Measurements from ENCODE around the gene NSUN4.
"Not testable (repeated sequence)": the region's sequence is repeated elsewhere in the genome, so short reads cannot be mapped to it uniquely, and the experiment has no call there.

NSUN4 gene

DNA sequence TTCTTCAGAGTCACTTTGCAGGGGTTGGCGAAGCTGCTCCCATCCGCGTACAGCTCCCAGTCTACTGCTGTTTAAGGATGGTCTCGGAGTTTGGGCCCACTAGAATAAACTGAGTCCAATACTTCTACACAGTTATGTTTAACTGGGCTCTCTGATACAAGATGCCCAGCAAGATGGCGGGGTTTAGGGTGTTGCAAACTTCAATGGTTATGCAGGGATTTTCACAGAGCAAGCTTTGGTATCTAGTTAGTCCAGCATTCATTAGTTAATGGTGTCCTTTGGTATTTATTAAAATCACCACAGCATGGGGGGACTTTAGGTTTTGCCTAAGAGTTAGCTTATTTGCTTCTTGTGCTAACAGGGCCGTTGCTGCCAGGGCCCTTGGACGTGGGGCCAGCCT, 12.4 kb upstream of the NSUN4 start:
- not testable (repeated sequence) for DNase-seq

DNA sequence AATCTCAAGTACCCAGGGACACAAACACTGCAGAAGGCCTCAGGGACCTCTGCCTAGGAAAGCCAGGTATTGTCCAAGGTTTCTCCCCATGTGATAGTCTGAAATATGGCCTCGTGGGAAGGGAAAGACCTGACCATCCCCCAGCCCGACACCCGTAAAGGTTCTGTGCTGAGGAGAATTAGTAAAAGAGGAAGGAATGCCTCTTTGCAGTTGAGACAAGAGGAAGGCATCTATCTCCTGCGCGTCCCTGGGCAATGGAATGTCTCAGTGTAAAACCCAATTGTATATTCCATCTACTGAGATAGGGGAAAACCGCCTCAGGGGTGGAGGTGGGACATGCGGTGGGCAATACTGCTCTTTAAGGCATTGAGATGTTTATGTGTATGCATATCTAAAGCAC, 10.8 kb upstream of the NSUN4 start:
- DNase-seq, result not testable (repeated sequence)

DNA sequence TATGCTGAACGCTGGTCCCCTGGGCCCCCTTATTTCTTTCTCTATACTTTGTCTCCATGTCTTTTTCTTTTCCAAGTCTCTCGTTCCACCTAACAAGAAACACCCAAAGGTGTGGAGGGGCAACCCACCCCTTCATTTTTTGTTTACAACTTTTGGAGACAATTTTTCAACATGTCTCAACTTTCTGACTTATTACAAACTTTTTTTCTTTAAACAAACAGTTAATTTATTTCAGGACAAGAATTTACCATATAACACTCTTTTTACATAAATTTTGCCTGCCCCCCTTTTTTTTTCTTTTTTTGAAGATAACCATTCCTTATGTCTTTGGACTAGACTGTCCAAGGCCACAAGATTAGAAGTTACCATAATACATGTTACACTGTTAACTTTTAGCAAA, 10.2 kb upstream of the NSUN4 start:
- not testable (repeated sequence) for DNase-seq

DNA sequence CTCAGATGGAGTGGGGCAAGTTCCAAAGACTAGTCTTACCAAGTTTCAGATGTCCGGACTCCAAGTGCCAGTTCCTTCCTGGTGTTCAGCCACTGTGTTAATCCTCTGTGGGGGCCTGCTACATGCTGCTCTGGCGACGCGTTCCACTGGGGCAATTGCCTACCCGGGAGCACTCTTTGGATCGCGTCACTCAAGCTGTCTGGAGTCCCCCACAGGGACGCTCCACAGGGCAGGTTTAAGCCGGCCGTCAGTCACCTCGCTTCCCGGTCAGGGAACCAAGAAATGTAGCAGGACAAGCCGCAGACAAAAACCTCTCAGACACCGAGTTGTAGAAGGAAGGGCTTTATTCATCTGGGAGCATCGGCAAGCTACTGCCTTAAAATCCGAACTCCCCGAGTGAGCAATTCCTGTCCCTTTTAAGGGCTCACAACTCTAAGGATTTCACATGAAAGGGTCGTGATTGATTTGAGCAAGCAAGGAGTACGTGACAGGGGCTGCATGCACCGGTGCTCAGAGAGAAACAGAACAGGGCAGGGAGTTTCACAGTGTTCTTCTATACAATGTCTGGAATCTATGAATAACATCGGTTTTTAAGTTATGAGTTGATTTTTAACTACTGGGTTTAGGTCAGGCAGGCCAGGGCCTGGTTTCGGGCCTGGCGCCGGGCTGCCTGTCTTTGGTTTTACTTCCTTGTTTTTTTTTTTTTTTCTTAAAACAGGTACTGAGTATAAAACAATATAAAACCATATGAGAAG, 8.6 kb upstream of the NSUN4 start:
- not testable (repeated sequence) for DNase-seq

DNA sequence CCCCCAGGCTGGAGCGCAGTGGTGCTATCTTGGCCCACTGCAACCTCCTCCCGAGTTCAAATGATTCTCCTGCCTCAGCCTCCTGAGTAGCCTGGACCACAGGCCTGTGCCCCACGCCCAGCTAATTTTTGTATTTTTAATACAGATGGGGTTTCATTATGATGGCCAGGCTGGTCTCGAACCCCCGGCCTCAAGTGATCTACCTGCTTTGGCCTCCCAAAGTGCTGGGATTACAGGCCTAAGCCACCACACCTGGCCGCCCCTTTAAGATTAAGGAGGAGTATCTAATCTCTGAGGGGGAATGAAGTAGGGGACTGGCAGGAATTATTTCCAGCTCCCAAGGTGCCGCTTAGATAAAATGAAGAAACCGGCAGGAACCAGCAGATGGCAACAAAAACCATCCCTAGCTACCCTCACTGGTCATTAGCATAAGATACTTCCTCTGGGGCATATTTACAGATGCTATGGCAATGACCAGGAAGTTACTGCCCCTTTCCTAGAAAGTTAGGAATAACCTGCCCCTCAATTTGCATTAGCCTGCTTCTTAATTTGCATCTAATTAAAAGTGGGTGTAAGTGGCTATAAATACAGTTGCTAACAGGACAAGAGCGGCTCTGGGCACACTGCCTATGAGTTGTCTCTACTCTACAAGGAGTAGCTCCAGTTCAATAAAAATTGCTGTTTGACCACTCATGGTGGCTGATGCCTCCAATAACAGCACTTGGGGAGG, 7.1 kb upstream of the NSUN4 start:
- DNase-seq, result peak; percentile 25

DNA sequence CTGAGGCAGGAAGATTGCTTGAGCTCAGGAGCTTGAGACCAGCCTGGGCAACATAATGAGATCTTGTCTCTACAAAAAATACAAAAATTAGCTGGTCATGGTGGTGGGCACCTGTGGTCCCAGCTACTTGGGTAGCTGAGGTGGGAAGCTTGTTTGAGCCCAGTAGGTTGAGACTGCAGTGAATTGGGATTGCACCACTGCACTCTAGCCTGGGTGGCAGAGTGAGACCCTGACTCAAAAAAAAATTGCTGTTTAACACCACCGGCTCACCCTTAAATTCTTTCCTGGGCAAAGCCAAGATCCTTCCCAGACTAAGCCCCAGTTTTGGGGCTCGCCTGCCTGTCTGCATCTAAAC, 6.6 kb upstream of the NSUN4 start:
- DNase-seq, result no peak

DNA sequence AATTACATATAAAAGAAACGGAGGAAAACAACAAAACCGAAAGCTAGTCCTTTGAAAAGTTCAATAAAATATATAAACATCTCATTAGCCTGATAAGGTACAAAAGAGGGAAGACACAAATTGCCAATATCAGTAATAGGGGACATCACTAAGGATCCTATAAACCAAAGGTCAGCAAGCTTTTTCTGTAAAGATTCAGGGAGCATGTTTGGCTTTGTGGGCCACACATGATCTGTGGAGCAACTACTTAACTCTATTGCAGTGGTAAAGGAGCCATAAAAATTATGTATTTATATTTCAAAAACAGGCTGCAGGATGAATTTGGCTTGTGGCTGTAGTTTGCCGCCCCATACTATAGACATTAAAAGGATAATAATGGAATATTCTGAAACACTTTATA, 5.5 kb upstream of the NSUN4 start:
- DNase-seq, result no peak

DNA sequence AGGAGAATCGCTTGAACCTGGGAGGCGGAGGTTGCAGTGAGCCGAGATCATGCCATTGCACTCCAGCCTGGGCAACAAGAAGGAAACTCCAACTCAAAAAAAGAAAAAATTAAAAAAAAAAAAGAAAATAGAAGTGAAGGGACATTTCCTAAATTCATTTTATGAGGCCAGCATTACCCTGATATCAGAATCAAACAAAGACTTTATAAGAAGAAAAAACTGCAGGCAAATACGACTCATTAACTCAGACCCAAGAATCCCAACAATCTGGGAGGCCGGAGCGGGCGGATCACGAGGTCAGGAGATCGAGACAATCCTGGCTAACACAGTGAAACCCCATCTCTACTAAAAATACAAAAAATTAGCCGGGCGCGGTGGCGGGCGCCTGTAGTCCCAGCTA, 3.2 kb upstream of the NSUN4 start:
- not testable (repeated sequence) for DNase-seq

DNA sequence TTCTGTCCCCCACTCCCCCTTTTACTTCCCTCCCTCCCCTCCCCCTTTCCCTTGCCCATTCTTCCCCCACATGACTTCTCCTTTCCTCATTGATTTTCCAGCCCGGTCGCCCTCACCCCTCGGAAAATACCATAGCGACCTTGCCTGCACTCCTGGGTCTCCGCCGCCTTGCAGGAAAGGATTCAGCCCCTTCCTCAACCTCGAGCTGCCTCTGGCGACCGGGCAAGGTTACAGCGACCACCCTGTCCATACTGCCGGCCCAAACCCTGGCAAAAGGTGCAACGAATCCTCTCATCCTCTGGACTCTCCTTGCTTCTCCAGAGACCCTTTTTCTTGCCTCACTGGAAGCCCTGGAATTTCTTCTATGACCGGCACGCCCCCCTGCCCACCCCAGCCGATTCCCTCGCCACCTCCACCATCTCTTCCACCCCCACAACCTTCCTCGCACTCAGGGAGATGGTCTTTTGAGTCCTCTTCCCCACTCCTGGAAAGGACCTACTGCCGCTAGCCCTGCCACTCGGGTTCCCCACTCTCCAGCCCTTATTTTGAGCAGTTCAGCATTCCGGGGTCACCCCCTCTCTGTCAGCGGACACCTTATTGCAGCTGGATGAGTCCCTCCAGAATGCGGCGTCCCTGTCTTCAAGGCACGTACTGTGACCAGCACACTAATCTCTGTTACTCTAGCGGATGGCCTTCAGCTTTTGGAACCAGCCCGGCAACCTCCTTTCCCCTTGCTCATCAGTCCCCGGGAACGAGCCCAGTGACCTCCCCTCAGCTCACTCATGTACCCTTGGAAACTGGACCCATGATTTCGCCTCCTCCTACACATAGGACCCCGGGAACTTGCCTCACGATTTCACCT, 846 bp downstream of the NSUN4 start:
- no peak for DNase-seq

DNA sequence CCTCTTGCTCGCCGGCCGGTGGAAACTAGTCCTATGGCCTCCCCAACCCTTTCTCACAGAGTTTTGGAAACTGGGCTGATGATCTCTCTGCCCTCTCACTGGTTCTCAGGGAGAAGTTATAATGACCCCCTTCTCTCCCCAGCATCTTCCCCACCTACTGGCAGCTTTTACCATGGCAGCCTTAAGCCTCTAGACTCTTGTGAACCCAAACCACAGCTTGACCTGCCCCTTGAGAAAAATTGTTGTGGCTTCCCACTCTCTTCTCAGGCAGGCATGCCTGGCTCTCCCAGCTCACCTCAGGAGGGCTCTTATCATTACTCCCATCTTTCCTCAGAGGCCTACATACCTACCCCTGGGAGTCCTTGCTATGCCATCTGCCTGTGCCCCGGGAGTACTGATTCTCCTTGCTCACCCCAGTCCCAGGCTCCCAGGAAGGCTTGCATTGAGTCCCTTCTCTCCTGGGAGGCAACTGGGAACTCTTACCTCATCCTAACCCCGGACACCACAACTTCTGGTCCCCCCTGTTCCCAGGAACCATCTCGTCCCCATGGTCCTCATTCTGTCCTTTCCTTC, 1.6 kb downstream of the NSUN4 start:
- no peak for DNase-seq

DNA sequence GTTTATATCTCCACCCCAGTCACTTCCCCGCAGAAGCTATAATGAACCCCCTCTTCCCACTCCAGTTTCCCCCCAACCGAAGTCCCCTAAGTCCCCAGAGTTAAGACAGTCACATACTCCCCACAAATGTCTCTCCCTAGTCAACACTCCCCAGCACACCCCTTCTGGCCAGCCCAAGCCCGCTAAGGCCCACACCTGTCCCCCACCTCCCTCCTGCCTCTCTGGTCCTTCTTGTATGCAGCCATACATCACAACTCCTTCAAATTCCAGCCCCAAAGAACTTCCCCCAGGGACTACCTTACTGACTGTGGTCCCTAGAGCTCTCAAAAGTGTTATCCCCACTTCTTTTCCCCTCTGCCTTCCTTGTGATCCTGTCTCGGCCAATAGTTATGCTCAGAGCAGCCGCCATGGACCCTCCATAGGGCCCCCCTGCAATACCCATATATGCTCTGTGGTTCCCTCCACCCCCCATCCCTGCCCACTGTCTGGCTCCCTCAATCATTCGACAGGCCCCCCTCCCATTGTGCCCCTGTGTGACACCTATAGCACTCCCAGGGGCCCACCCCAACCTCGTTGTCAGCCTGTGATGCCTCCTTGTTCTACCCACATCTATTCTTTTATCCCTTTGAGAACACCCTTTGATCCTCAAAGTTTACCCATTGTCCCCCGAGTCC, 2.2 kb downstream of the NSUN4 start:
- DNase-seq, result no peak

DNA sequence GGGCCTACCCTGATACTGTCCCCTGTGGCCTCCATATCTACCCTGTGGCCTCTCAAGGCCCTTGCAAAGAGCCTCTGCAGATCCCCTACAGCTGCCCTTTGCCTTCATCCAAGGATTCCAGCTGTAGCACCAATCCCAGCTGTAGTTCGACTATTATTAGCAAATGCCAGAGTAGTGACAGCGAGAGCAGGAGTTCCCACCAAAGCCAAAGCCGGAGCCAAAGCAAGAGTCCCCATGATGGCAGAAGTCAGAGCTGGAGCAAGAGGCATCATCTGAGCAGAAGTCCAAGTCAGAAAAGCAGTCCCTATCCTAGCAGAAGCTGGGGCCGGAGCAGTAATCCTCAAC, 2.7 kb downstream of the NSUN4 start:
- DNase-seq, result no peak

DNA sequence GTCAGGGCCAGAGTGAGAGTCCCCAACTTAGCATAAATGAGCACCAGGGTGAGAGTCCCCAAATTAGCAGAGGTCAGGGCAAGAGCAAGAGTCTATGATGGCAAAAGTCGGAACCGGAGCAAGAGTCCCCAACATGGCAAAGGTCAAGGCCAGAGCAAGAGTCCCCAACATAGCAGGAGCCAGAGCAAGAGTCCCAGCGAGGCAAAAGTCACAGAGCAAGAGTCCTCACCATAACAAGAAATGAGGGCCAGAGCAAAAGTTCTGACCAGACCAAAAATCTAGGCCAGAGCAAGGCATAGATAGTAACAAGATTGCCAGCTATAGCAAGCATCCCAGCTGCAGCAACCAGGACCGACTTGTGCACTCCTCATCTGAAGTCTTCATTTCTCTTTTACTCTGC, 3.1 kb downstream of the NSUN4 start:
- DNase-seq, result no peak

DNA sequence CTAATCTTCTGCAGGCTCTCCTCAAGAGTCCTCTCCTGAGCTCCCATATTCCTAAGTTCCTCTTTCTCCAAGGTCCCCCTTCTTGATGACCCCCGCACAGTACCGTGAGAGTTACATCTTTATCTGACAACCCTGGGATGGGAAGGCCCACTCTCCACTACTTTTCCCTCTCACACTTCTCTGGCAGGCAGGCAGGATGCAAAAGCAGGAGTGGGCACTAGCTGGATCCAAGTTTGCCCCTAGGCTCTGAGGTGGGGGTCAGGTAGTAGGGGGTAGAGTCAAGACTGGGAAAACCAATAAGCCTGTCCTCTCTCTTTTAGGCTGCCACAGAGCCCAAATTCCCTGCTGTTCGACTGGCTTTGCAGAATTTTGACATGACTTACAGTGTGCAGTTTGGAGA, 3.9 kb downstream of the NSUN4 start:
- DNase-seq, result no peak

DNA sequence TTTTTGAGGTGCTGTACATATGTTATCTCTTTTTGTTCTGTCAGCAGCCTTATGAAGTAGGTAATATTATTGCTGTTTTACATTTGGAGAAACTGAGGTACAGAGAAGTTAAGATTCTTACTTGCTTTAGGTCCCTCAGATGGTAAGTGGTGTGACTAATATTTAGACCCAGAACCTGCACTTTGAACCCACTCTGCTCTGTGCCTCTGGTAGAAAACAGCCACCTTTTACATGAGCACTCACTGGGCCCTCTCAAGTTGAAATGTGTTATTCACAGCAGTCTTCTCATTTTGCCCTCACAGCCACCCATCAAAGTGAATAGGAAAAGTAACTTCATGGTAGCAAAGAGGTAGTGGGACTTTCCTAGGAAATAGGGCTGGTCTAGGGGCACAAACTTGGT, 4.7 kb downstream of the NSUN4 start:
- DNase-seq, result no peak

DNA sequence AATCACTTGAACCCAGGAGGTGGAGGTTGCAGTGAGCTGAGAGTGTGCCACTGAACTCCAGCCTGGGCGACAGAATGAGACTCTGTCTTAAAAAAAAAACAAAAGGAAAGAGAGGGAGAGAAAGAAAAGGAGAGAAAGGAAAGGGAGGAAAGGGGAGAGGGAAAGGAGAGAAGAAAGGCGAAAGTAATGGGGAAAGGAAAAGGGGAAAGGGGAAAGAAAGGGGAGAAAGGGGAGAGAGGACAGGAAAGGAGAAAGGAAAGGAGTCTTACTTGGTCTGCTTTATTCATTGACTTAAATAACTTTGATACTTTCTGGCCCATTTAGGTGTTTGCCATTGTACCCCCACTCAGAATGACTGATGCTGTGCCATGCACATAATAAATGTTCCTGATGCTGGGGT, 11.8 kb downstream of the NSUN4 start:
- DNase-seq, result no peak

DNA sequence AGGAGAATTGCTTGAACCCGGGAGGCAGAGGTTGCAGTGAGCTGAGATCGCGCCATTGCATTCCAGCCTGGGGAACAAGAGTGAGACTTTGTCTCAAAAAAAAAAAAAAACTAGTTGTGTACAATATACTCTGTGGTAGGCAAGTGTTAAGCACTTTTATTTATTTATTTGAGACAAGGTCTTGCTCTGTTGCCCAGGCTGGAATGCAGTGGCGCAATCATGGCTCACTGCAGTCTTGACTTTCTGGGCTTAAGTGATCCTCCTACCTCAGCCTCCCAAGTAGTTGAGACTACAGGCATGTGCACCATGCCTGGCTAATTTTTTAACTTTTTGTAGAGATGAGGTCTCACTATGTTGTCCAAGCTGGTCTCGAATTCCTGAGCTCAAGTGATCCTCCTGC, 15.3 kb downstream of the NSUN4 start:
- not testable (repeated sequence) for DNase-seq

DNA sequence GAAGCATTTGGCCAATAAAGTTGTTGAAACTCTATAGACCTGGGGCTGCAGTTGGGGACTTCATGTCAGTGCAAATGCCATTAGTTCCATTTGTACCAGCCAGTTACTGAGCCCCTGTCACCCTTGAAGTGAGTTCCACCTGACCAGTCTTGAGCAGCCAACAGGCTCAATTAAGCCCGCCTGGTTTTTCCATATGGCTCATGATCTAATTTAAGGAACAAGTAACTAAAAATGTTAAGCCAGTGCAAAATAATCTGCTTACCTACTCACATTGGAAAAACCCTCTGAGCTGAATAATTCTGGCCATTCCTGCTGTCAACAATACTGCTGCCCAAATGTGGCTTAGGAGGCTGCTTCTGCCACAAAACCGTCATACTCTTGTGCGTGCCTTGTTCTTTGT, 21.6 kb downstream of the NSUN4 start:
- DNase-seq, result no peak

DNA sequence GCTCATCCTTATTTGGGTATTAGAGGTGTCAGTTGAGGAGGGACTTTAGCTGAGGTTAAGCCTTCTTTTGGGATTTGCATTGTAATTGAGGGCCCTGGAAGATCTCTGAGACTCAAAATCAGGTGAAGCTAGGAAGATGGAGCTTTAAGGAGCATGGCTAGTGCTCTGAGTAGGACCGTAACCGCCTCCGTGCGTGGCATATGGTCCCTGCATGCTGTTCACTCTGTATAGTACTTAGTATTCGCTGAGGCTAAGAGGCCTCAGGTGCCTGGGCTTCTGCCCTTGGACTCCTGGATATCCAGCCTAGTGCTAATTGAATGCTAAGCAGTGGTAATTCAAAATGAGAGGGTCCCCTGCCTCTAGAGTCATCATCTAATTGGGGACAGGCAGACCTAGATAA, 22.5 kb downstream of the NSUN4 start:
- no peak for DNase-seq

DNA sequence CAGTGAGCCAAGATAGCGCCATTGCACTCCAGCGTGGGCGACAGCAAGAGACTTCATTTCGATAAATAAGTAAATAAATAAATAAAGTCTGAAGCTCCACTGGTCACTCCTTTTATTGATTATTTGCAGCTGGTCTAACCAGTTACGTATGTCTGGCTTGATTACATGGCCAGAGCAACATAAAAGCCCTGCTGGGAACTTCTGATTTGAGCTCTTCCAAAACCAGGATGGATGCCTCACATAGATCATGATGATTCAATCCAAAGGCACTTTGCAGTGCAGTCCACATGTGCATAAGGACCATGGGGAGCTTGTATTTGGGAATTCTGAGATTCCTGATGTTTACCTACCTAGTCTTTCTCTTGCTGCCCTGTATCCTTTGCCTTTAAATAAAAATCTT, 24.0 kb downstream of the NSUN4 start:
- DNase-seq, result no peak

DNA sequence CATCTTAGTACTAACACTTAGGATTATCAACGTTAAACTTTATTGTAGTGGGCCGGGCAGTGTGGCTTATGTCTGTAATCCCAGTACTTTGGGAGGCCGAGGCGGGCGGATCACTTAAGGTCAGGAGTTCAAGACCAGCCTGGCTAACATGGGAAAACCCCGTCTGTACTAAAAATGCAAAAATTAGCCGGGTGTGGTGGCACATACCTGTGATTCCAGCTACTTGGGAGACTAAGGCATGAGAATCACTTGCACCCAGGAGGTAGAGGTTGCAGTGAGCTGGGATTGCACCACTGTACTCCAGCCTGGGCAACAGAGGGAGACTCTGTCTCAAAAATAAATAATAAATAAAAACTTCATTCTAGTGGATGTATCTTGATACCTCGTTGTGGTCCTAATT, 25.2 kb downstream of the NSUN4 start:
- DNase-seq, result not testable (repeated sequence)

DNA sequence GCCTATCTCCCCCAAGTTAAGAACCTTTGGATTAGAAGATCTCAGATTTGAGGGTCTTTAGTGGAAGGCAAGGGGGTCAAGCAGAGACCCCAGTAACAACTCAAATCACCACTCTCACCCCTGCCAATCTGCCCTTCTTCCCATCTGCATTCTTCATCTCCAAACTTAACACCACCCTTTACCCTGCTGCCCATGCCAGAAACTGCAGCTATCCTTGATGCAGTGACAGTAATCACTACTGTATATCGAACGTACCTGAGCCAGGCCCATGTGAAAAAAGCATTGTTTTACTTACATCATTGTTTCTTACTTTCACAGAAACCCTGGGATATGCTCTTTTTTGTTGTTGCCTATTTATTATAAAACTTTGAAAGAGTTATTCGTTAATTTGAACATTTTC, 26.5 kb downstream of the NSUN4 start:
- no peak for DNase-seq

DNA sequence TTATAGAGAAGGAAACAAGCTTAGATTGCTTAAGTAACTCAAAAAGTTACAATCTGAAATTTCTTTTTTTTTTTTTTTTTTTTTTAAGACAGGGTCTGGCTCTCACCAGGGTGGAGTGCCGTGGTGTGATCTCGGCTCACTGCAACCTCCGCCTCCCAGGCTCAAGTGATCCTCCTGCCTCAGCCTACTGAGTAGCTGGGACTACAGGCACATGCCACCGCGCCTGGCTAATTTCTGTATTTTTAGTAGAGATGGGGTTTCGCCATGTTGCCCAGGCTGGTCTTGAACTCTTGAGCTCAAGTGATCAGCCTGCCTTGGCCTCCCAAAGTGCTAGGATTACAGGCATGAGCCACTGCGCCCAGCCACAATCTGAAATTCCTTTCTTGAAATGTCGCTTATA, 27.1 kb downstream of the NSUN4 start:
- DNase-seq, result not testable (repeated sequence)

All from CD4-positive, alpha-beta T cell treated with Interleukin-15 for 1 hour (primary cell).